GM23248 (cell line): ENCODE results near the gene RPL37.

Experiments used
- EZH2 ChIP-seq: fragments of 200-600 bp; sonication (generic); IDR thresholded peaks from 2 replicates; pipeline ENCODE4 v1.6.1; 2018; ENCODE audit warnings: antibody characterized with exemption, mild to moderate bottlenecking; ENCODE audit not compliant: insufficient read depth, poor library complexity, severe bottlenecking
- EZH2phosphoT487 ChIP-seq: fragments of 200-600 bp; sonication (generic); IDR thresholded peaks from 2 replicates; pipeline ENCODE4 v1.6.1; 2018; ENCODE audit warnings: antibody characterized with exemption, moderate library complexity, mild to moderate bottlenecking, low read depth; ENCODE audit not compliant: insufficient read depth

- TF ChIP-seq EZH2 (no peak), EZH2phosphoT487 (no peak)
Measured at GRCh38 chr5:40798012-40798800, 36.8 kb downstream of the RPL37 start, which contains the start of gene PRKAA1.
